K562 (cell line): ENCODE measurements around the gene TTC27.

Experiments used
- CTBP1 ChIP-seq: fragments of 450-650 bp; IDR thresholded peaks from 2 replicates; pipeline ENCODE4 v1.6.1; 2016; ENCODE audit warnings: borderline replicate concordance
- CTCF ChIP-seq, 3 experiments: IDR thresholded peaks in 2 of 3; conservative IDR thresholded peaks in 1 of 3; 2 replicates each; pipeline ENCODE4 v1.5.1; 2011 to 2012; ENCODE audit warnings: low read length in 3 of 3, mild to moderate bottlenecking in 3 of 3, control low read depth in 2 of 3, improper control_type of control experiment in 1 of 3, inconsistent platforms in 1 of 3, low read depth in 1 of 3, mixed read lengths in 1 of 3, moderate library complexity in 1 of 3; ENCODE audit not compliant: insufficient read depth in 2 of 3
- ELF1 ChIP-seq: fragments of 200-800 bp; sonication (Bioruptor generic); IDR thresholded peaks from 2 replicates; pipeline ENCODE4 v1.6.1; 2016; ENCODE audit warnings: missing genetic modification characterization, missing compliant biosample characterization
- MLX ChIP-seq, 2 experiments: fragments of 450-650 bp in 1 of 2; sonication (generic) in 1 of 2; formaldehyde crosslinking; conservative IDR thresholded peaks; 2 replicates each; pipeline versions ENCODE4 v1.4.0 to v1.8.1; 2020 to 2022; ENCODE audit warnings: mild to moderate bottlenecking in 1 of 2, missing genetic modification reagents in 1 of 2
- MXI1 ChIP-seq: IDR thresholded peaks from 2 replicates; pipeline ENCODE4 v1.6.1; 2011; ENCODE audit warnings: low read depth, mild to moderate bottlenecking, improper control_type of control experiment, low read length
- POLR2A ChIP-seq: fragments of 450-650 bp; conservative IDR thresholded peaks from 2 replicates; pipeline ENCODE4 v1.6.1; 2016
- SIX5 ChIP-seq, 2 experiments: IDR thresholded peaks; 2 replicates each; pipeline ENCODE4 v1.6.1; 2011; ENCODE audit warnings: low read length in 2 of 2, borderline replicate concordance in 1 of 2, low read depth in 1 of 2, mild to moderate bottlenecking in 1 of 2, moderate library complexity in 1 of 2; ENCODE audit not compliant: insufficient read depth in 1 of 2
- SMC3 ChIP-seq: conservative IDR thresholded peaks from 2 replicates; pipeline ENCODE4 v1.6.1; 2011; ENCODE audit warnings: low read depth, low read length, improper control_type of control experiment; ENCODE audit not compliant: insufficient read depth
- UBTF ChIP-seq, 2 experiments: IDR thresholded peaks; 2 replicates each; pipeline ENCODE4 v1.6.1; 2012; ENCODE audit warnings: improper control_type of control experiment in 2 of 2, low read depth in 2 of 2, low read length in 2 of 2, borderline replicate concordance in 1 of 2
- ZFX ChIP-seq: sonication (generic); formaldehyde crosslinking; IDR thresholded peaks from 2 replicates; pipeline ENCODE4 v1.8.0; 2022; ENCODE audit warnings: mild to moderate bottlenecking, missing genetic modification reagents, moderate library complexity
- ZNF263 ChIP-seq: sonication (generic); formaldehyde crosslinking; IDR thresholded peaks from 2 replicates; pipeline ENCODE4 v1.8.0; 2022; ENCODE audit warnings: mild to moderate bottlenecking, missing genetic modification reagents, borderline replicate concordance
- ZNF766 ChIP-seq: fragments of 200-800 bp; sonication (Bioruptor generic); conservative IDR thresholded peaks from 2 replicates; pipeline ENCODE4 v1.6.1; 2016; ENCODE audit warnings: missing genetic modification characterization, missing compliant biosample characterization

GRCh38 chr2:32768387-32769174, 140.7 kb downstream of the TTC27 start:
- TF ChIP-seq ZFX (CRISPR knock-in tag) (no peak; the same call in 1 of the 2 replicates), ZNF766 (CRISPR knock-in tag) (peak; percentile 93), ELF1 (no peak), UBTF (IDR thresholded peaks at IDR 0.05; ENCODE audit: borderline replicate concordance in 1 of 2, low read depth in 2 of 2, low read length in 2 of 2) (no peak), CTCF (IDR thresholded peaks at IDR 0.05 in 2 of 3, conservative IDR thresholded peaks at IDR 0.05 in 1 of 3; ENCODE audit: insufficient read depth in 2 of 3, low read depth in 1 of 3, low read length in 3 of 3) (no peak), CTBP1 (peak; percentile 50; the same call in 1 of the 2 replicates), MXI1 (peak; percentile 27; the same call in 1 of the 2 replicates), POLR2A (no peak), ZNF263 (CRISPR knock-in tag) (no peak), SMC3 (no peak), MLX (CRISPR knock-in tag; conservative IDR thresholded peaks at IDR 0.05) (no peak), SIX5 (IDR thresholded peaks at IDR 0.05; ENCODE audit: borderline replicate concordance in 1 of 2, insufficient read depth in 1 of 2, low read depth in 1 of 2, low read length in 2 of 2) (no peak)
